GM19240 (cell line): ENCODE results near the gene TAAR6.
"Not testable (repeated sequence)": the region's sequence is repeated elsewhere in the genome, so short reads cannot be mapped to it uniquely, and the experiment has no call there.

ENCODE experiments used
- DNase-seq: peaks from one replicate; pipeline ENCODE4 v3.0.0; 2011; ENCODE audit warnings: low spot score; ENCODE audit not compliant: insufficient read length

TAAR6 gene

GRCh38 chr6:132570221-132570777 is at the start of gene TAAR6:
TAAR6 (plus strand) TSS chr6:132570322; CDS start chr6:132570322, 0 bp downstream.
- no peak for DNase-seq

GRCh38 chr6:132520953-132521352 is 49.2 kb upstream of the TAAR6 start:
- DNase-seq = no peak

GRCh38 chr6:132524646-132525045 is 45.5 kb upstream of the TAAR6 start:
- no peak for DNase-seq

GRCh38 chr6:132525866-132526265 is 44.3 kb upstream of the TAAR6 start:
- DNase-seq = no peak

GRCh38 chr6:132526461-132526860 is 43.7 kb upstream of the TAAR6 start:
- DNase-seq = no peak

GRCh38 chr6:132527791-132528190 is 42.3 kb upstream of the TAAR6 start:
- no peak for DNase-seq

GRCh38 chr6:132530293-132530974 is 39.7 kb upstream of the TAAR6 start:
- no peak for DNase-seq

GRCh38 chr6:132534546-132534945 is 35.6 kb upstream of the TAAR6 start:
- DNase-seq = not testable (repeated sequence)

- no peak for DNase-seq
Observed at GRCh38 chr6:132537145-132537544, 33.0 kb upstream of the TAAR6 start.

- no peak for DNase-seq
Observed at GRCh38 chr6:132537977-132538376, 32.1 kb upstream of the TAAR6 start, which contains the start of gene TAAR9. TAAR9 (plus strand) TSS chr6:132538277; CDS start chr6:132538290, 13 bp downstream.

- DNase-seq = no peak
Observed at GRCh38 chr6:132544826-132545225, 25.3 kb upstream of the TAAR6 start.

GRCh38 chr6:132548746-132549463 is 21.2 kb upstream of the TAAR6 start:
- no peak for DNase-seq

GRCh38 chr6:132551214-132551613 is 18.9 kb upstream of the TAAR6 start:
- no peak for DNase-seq

GRCh38 chr6:132552372-132552771 is 17.8 kb upstream of the TAAR6 start, which contains the start of gene TAAR8:
TAAR8 (plus strand) TSS chr6:132552672; CDS start chr6:132552693, 21 bp downstream.
- DNase-seq = no peak

- DNase-seq = not testable (repeated sequence)
Observed at GRCh38 chr6:132560087-132560486, 10.0 kb upstream of the TAAR6 start.

GRCh38 chr6:132566404-132566803 is 3.7 kb upstream of the TAAR6 start:
- no peak for DNase-seq

- DNase-seq = no peak
Observed at GRCh38 chr6:132567566-132567965, 2.6 kb upstream of the TAAR6 start.

- DNase-seq = no peak
Observed at GRCh38 chr6:132568611-132569010, 1.5 kb upstream of the TAAR6 start.

- DNase-seq = no peak
Observed at GRCh38 chr6:132569170-132569569, 952 bp upstream of the TAAR6 start.

- DNase-seq = no peak
Observed at GRCh38 chr6:132571774-132572173, 1.7 kb downstream of the TAAR6 start.

- DNase-seq = no peak
Observed at GRCh38 chr6:132584698-132585097, 14.6 kb downstream of the TAAR6 start.

GRCh38 chr6:132587424-132587823 is 17.3 kb downstream of the TAAR6 start:
- DNase-seq = no peak
